ENCODE results near the gene B3GALT4. TPM values are rescaled to one million over a fixed set of nuclear protein-coding genes. Genes with fewer than 3 reads are reported as not detected.
"Not testable (repeated sequence)": the region's sequence is repeated elsewhere in the genome, so short reads cannot be mapped to it uniquely, and the experiment has no call there.

Gene B3GALT4
- total RNA-seq, 1 donor from 2014 or later = 16.8 TPM

GRCh38 chr6:33259032-33259431 lies 17.9 kb upstream of the B3GALT4 start:
- TF ChIP-seq CTCF (IDR thresholded peaks at IDR 0.05) = no peak
- Histone ChIP-seq H3K36me3 (peaks cover 64% of the 10 kb centered on the region), H3K27me3 (no peaks in the 10 kb centered on the region), H3K27ac (no peak overlapping the region), H3K9me3 (no peaks in the 10 kb centered on the region), H3K4me1 (no peaks in the 10 kb centered on the region), H3K4me3 (no peak overlapping the region)
- intact Hi-C loops (cut with DNase I) = no loop called here
- ATAC-seq (no peak), DNase-seq (no peak)

GRCh38 chr6:33262490-33262889 lies 14.4 kb upstream of the B3GALT4 start:
- ATAC-seq; intact Hi-C loops (cut with DNase I); H3K4me3 ChIP-seq; H3K9me3 ChIP-seq; H3K4me1 ChIP-seq; DNase-seq; H3K27me3 ChIP-seq; H3K27ac ChIP-seq: not testable (repeated sequence)
- H3K36me3 ChIP-seq = peaks cover 81% of the 10 kb centered on the region

GRCh38 chr6:33264015-33264414 lies 12.9 kb upstream of the B3GALT4 start:
- H3K4me3 ChIP-seq = no peak overlapping the region
- ATAC-seq = peak; percentile 12
- peaks cover 89% of the 10 kb centered on the region for H3K36me3 ChIP-seq
- H3K27ac ChIP-seq = no peak overlapping the region
- DNase-seq = no peak
- no peaks in the 10 kb centered on the region for H3K9me3 ChIP-seq
- intact Hi-C loops (cut with DNase I) = no loop called here
- no peaks in the 10 kb centered on the region for H3K4me1 ChIP-seq
- no peak for TF ChIP-seq CTCF (IDR thresholded peaks at IDR 0.05)
- H3K27me3 ChIP-seq = no peaks in the 10 kb centered on the region

- Histone ChIP-seq H3K36me3 (peaks cover 65% of the 10 kb centered on the region), H3K9me3 (no peaks in the 10 kb centered on the region), H3K27ac (peak overlapping the region; percentile 93), H3K4me1 (peaks cover 45% of the 10 kb centered on the region), H3K27me3 (no peaks in the 10 kb centered on the region), H3K4me3 (peak overlapping the region; percentile 75)
- TF ChIP-seq CTCF (IDR thresholded peaks at IDR 0.05) = no peak
- ATAC-seq (peak; percentile 6), DNase-seq (no peak)
- intact Hi-C loops (cut with DNase I) = no loop called here
Observed at GRCh38 chr6:33271117-33271467, 5.8 kb upstream of the B3GALT4 start.

- Histone ChIP-seq H3K9me3 (no peaks in the 10 kb centered on the region), H3K27me3 (no peaks in the 10 kb centered on the region), H3K27ac (peak within 1 kb of the TSS; percentile 93), H3K4me1 (peaks cover 51% of the 10 kb centered on the region), H3K4me3 (peak within 1 kb of the TSS; percentile 75), H3K36me3 (peaks cover 63% of the 10 kb centered on the region)
- no peak for TF ChIP-seq CTCF (IDR thresholded peaks at IDR 0.05)
- ATAC-seq (peak; percentile 93), DNase-seq (peak; percentile 91)
- intact Hi-C loops (cut with DNase I) = no loop called here
Observed at GRCh38 chr6:33271468-33272274, 5.3 kb upstream of the B3GALT4 start, which contains the start of the genes RPS18 and VPS52. Gene RPS18 (plus strand): TSS chr6:33272075. CDS start chr6:33272120, 45 bp downstream. Gene VPS52 (minus strand): TSS chr6:33271876. CDS start chr6:33271675, 201 bp downstream.

- intact Hi-C loops (cut with DNase I) = no loop called here
- peak overlapping the region; percentile 93 for H3K27ac ChIP-seq
- H3K27me3 ChIP-seq = no peaks in the 10 kb centered on the region
- DNase-seq (no peak), ATAC-seq (peak; percentile 6)
- TF ChIP-seq CTCF (IDR thresholded peaks at IDR 0.05) = no peak
- no peaks in the 10 kb centered on the region for H3K9me3 ChIP-seq
- H3K4me3 ChIP-seq = peak overlapping the region; percentile 75
- H3K36me3 ChIP-seq = peaks cover 55% of the 10 kb centered on the region
- peaks cover 54% of the 10 kb centered on the region for H3K4me1 ChIP-seq
Observed at GRCh38 chr6:33272275-33273128, 4.4 kb upstream of the B3GALT4 start.

Data from upper lobe of right lung (tissue), 1 donor.